ENCODE measurements around the gene BOLA1. TPM values are rescaled to one million over a fixed set of nuclear protein-coding genes. Genes with fewer than 3 reads are reported as not detected.
"Not testable (repeated sequence)": the region's sequence is repeated elsewhere in the genome, so short reads cannot be mapped to it uniquely, and the experiment has no call there.

Gene BOLA1
- total RNA-seq, 1 donor from 2014 or later, result 15.6 TPM

DNA sequence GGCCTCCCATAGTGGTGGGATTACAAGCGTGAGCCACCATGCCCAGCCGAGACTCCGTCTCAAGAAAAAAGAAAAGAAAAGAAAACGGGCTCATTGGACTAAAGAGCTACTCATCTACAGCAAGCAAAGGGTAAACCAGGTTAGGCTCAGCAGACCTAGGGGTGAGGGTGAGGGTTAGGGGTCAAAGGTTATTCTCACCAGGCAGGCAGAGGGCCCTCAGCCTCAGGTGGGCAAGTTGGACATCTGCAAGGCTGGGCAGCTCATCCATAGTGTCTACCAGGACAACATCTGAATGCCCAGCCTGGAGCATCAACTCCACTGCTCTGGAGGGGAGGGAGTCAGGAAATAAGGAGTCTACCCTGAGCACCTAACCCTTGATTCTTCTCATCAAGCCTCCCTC is 33.8 kb downstream of the BOLA1 start:
- H3K36me3 Mint-ChIP-seq, result peaks cover 25% of the 10 kb centered on the region
- no peak for DNase-seq (ENCODE audit: extremely low spot score, unreplicated experiment)
- H3K4me1 Mint-ChIP-seq (ENCODE audit: unreplicated experiment), result peaks cover 29% of the 10 kb centered on the region
- H3K4me3 Mint-ChIP-seq, result peak overlapping the region; percentile 13
- TF ChIP-seq, protein P1, sequence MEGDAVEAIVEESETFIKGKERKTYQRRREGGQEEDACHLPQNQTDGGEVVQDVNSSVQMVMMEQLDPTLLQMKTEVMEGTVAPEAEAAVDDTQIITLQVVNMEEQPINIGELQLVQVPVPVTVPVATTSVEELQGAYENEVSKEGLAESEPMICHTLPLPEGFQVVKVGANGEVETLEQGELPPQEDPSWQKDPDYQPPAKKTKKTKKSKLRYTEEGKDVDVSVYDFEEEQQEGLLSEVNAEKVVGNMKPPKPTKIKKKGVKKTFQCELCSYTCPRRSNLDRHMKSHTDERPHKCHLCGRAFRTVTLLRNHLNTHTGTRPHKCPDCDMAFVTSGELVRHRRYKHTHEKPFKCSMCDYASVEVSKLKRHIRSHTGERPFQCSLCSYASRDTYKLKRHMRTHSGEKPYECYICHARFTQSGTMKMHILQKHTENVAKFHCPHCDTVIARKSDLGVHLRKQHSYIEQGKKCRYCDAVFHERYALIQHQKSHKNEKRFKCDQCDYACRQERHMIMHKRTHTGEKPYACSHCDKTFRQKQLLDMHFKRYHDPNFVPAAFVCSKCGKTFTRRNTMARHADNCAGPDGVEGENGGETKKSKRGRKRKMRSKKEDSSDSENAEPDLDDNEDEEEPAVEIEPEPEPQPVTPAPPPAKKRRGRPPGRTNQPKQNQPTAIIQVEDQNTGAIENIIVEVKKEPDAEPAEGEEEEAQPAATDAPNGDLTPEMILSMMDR (conservative IDR thresholded peaks at IDR 0.05), result no peak
- H3K9me3 Mint-ChIP-seq, result no peaks in the 10 kb centered on the region
- H3K27me3 Mint-ChIP-seq, result no peaks in the 10 kb centered on the region
- H3K27ac Mint-ChIP-seq, result no peak overlapping the region

DNA sequence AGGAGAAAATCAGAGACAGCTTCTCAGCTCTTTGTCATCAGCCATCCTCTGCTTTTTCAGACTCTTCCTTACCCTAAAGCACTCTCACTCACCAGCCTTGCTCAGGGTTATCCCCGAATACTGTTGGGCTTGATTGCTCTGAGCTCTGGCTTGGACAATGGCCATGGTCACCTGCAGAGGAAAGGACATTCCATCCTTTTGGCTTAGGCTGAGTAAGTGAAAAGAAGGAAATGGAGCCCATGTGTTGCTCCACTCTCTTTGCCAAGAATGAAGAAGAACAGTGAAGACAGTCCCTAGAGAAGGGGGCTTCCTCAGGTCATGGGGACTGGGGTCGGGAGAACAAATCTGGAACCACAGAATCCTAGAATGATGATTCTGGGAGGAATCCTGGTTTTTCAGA is 35.0 kb downstream of the BOLA1 start:
- no peaks in the 10 kb centered on the region for H3K27me3 Mint-ChIP-seq
- H3K4me3 Mint-ChIP-seq, result peak overlapping the region; percentile 22
- TF ChIP-seq, protein P1 (conservative IDR thresholded peaks at IDR 0.05), result no peak
- peaks cover 29% of the 10 kb centered on the region for H3K4me1 Mint-ChIP-seq (ENCODE audit: unreplicated experiment)
- H3K27ac Mint-ChIP-seq, result no peak overlapping the region
- no peak for DNase-seq (ENCODE audit: extremely low spot score, unreplicated experiment)
- no peaks in the 10 kb centered on the region for H3K9me3 Mint-ChIP-seq
- H3K36me3 Mint-ChIP-seq, result peaks cover 25% of the 10 kb centered on the region

DNA sequence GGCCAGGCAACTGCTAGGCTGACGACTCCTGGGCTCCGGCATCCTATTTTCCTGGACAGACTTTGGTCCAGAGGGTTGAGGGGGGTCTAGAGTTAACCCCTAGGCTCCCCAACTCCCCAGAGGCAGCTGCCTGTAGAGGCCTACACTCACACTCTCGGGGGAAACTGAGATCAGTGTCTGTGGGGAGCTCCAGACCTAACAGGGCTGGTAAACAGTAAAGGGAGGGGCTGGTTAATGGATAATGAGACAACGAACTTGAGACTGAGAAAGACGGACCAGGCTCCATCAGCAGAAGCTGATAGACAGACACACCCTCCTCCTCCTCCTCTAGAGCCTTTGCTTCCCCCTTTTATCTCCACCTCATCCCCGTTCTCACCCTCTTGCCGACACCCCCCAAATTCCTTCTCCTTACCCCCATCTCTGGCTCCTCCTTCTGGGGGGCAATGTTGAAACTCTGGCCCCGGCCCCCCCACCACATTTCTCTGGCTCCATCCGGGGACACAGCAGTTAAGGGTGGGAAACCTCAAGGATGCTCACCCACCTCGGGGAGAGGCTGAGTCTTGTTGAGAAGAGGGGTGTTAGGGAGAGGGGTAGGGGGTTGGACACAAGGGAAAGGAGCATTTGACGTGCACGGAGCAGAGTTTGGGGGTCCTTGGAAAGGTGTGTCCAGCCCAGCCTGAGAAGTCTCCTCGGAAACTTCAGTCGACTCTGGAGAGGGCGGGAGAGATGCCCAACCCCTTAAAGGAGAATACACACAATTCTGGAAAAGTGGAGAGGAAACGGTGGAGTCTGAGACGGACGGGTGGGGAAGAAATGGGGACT is 37.0 kb downstream of the BOLA1 start, which contains the start of gene MTMR11:
Gene MTMR11 (minus strand): TSS at position 710 of the 822 bp plus-strand sequence. CDS start 232 bp downstream, at position 478.
- Mint-ChIP-seq H3K4me1 (ENCODE audit: unreplicated experiment) (peaks cover 42% of the 10 kb centered on the region), H3K27ac (peak within 1 kb of the TSS; percentile 97), H3K36me3 (peaks cover 14% of the 10 kb centered on the region), H3K27me3 (no peaks in the 10 kb centered on the region), H3K9me3 (no peaks in the 10 kb centered on the region), H3K4me3 (peak within 1 kb of the TSS; percentile 93)
- no peak for DNase-seq (ENCODE audit: extremely low spot score, unreplicated experiment)
- TF ChIP-seq, protein P1 (conservative IDR thresholded peaks at IDR 0.05), result no peak

DNA sequence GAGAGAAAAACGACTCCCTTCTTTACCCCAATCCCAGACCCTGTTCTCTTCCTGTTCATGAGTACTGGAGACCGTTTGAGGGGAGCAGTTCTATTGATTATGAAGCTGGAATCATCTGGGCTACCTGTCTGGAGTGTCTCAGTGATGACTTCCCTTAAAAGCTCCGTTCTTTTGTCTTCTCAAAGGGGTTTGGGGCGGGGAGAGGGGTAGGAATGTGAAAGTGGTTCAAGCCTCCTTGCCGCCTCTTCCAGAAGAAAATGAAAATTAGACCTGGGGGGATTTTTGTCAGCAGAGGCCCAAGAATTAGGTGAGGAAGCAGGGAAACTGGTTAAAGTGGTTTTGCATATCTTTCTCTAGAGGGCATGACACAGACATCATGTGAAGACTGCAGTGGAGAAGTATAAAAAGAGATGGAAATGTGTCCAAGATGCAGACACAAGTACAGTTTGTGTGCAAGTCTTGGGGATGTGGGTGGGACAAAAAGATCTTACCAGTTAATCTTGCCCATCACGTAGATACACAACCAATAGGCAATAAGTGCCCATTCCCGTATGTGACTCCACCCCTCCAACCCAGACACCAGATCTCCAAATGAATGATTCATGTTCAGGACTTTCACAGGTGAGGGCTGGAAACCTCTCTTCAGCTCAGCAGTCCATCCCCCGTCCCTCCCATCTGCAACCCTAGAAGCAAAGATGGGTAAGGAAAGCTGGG is 37.8 kb downstream of the BOLA1 start:
- Mint-ChIP-seq H3K27ac (peak overlapping the region; percentile 97), H3K27me3 (no peaks in the 10 kb centered on the region), H3K36me3 (peaks cover 6% of the 10 kb centered on the region), H3K4me1 (ENCODE audit: unreplicated experiment) (peaks cover 46% of the 10 kb centered on the region), H3K9me3 (no peaks in the 10 kb centered on the region), H3K4me3 (peak overlapping the region; percentile 93)
- TF ChIP-seq, protein P1 (conservative IDR thresholded peaks at IDR 0.05), result no peak
- no peak for DNase-seq (ENCODE audit: extremely low spot score, unreplicated experiment)

DNA sequence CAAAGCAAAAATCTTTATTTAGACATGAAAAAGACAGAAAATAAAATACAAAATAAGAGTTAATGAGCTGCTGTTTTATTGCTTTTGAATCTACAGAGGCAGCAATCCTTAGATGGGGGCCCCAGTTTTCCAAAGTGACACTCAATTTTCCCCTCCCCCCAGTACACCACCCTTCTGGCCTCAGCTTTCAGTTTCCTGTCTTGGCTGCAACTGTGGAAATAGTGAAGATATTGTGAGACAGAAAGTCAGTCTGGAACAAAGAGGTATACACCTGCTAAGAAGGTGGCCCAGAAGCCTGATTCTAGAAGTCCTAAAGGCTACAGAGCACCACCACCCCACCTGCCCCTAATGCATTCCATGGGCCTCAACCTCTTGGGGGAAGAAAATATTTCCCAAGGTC is 38.4 kb downstream of the BOLA1 start:
- H3K27ac Mint-ChIP-seq, result peak overlapping the region; percentile 97
- H3K9me3 Mint-ChIP-seq, result no peaks in the 10 kb centered on the region
- DNase-seq (ENCODE audit: extremely low spot score, unreplicated experiment), result no peak
- peak overlapping the region; percentile 93 for H3K4me3 Mint-ChIP-seq
- peaks cover 48% of the 10 kb centered on the region for H3K4me1 Mint-ChIP-seq (ENCODE audit: unreplicated experiment)
- H3K27me3 Mint-ChIP-seq, result no peaks in the 10 kb centered on the region
- peaks cover 4% of the 10 kb centered on the region for H3K36me3 Mint-ChIP-seq
- TF ChIP-seq, protein P1 (conservative IDR thresholded peaks at IDR 0.05), result no peak

DNA sequence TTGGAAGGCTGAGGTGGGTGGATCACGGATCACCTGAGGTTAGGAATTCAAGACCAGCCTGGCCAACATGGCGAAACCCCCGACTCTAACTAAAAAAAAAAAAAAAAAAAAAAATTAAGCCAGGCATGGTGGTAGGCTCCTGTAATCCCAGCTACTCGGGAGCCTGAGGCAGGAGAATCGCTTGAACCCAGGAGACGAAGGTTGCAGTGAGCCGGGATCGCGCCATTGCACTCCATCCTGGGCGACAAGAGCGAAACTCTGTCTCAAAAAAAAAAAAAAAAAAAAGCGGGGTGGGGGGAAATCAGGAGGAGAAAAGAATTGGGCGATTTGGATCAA is 39.3 kb downstream of the BOLA1 start:
- peaks cover 48% of the 10 kb centered on the region for H3K4me1 Mint-ChIP-seq (ENCODE audit: unreplicated experiment)
- peak overlapping the region; percentile 97 for H3K27ac Mint-ChIP-seq
- peak overlapping the region; percentile 87 for H3K4me3 Mint-ChIP-seq
- not testable (repeated sequence) for H3K9me3 Mint-ChIP-seq; H3K36me3 Mint-ChIP-seq; DNase-seq (ENCODE audit: extremely low spot score, unreplicated experiment); H3K27me3 Mint-ChIP-seq
